Limb (tissue), 2 donors: ENCODE measurements around the gene SST.
A peak's percentile ranks its signal among the peaks of the same experiment; 100 is the strongest.
"Not testable (repeated sequence)": the region's sequence is repeated elsewhere in the genome, so short reads cannot be mapped to it uniquely, and the experiment has no call there.

Experiments
- DNase-seq, 2 donors: peaks; one replicate each; pipeline ENCODE4 v3.0.0-alpha.2; 2016; ENCODE audit errors: extremely low spot score in 2 of 2

Gene SST

DNA sequence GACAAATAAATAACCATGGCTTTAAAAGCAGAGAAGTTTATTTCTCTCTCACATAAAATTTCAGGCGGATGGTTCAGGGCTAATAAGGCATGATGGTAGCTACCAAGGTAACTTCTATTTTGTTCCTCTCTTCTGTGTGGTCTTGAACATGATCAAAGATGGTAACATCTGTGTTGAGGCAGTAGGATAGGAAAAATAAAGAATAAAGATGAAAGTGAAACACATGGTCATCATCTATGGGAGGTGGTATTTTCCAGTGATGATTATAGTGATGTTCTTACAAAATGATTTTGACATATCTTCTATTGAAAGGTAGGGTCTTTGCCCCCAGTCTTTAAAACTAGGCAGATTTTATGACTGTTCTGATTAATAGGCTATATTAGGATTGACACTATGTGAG lies 14.2 kb upstream of the SST start:
- no peak for DNase-seq

DNA sequence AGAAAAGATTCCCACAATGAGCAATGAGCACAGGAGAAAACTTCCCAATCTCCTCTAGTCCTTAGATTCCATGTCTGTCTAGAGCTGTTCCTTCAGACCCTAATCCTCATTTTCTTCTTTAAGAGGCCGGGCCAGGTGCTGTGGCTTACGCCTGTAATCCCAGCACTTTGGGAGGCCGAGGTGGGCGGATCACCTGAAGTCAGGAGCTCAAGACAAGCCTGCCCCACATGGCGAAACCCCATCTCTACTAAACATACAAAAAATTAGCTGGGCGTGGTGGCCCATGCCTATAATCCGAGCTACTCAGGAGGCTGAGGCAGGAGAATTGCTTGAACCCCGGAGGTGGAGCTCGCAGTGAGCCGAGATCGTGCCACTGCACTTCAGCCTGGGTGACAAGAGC lies 11.6 kb upstream of the SST start:
- not testable (repeated sequence) for DNase-seq

DNA sequence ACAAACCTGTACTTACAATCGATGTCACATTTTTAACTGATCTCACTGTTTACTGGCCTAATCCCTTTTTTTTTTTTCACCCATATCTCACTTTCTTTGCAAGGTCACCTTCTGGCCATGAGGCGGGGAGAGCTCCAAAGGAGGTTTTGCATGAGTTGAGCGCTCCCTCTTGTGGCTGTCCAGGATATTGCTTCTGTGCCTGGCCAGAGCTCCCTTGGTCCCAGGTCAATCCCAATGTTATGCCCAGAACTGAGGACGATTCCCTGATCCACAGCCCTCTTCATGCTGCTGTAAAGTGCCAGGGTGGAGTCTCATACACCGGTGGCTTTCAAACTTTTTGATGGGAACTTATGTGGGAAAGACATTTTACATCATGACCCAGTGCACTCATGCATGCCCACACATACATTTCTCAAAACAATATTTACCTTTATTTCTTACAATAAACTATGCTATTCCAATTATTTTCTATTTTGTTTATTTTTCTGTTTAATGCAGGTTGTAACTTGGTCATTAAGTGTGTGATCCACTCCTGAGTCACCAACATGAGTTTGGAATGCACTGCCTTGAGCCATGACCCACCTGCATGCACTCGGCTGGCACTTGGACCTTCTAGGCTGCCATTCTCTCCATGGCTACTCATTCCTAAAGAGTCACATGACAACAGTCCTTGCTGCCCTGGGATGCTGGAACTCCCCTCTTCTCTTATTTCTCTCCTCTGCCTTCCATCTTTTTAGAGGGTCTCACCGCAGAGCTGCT lies 9.6 kb upstream of the SST start:
- peak; percentile 62 to 83 for DNase-seq

DNA sequence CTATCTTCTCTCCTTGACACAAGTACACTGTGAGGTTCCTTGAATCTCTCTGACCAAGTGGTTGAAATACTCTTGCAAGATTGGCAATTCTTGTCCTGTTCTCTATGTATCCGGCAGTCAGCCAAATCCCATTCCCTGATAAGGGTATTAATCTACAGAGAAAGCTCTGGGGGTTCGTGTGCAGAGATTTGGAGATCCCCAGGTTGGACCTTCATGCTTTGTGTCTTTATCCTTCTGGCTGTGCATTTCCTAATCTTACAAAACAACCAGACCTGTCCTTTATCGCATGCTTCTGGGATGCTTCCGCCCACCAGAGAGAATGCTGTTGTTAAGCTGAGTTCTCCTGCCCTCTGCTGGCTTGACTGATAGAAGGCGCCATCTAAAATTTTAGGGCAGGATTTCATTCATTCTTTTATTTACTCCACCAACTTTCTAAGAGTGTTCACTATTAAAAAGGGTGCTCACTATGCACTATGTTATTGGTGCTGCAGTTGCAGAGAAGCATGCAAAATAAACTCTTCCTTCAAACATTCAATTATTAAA lies 8.6 kb upstream of the SST start:
- peak; percentile 45 to 63 for DNase-seq

DNA sequence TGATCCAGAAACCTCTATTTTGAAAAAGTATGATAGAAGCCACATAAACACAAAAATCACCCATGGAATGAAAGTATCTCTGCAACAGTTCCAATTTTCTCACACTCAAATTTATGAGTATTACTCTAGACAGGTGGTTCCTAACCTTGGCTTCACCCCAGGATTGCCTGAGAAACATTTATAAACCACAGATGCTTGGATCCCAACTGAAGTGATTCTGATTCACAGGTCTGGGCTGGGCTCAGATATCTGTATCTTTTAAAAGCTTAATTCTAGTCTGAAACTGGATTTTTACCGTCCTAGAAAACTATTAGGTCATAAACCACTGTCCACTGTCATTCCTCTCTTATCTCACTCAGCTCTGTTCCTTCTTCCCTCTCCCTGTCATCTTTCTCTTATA lies 7.4 kb upstream of the SST start:
- no peak for DNase-seq

GRCh38 chr3:187673012-187673411 lies 2.8 kb upstream of the SST start:
- DNase-seq: no peak

DNA sequence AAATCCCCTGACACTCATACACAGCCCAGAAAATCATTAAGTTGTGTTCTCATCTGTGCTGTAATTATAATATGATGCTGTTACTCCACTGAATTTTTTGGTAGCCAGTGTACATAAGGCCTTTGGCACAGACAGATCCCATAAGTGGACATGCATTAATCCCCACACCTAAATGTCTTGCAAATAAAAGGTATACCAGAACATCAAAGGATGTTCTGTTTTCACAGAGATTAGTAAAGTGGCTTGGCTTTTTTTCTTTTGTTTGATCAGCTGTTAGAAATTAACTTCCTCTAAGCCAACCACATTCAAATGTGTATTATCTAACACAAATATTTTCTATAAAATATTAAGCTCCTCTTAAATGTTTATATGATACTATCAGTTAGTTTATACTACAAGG lies 2.7 kb downstream of the SST start:
- no peak for DNase-seq

DNA sequence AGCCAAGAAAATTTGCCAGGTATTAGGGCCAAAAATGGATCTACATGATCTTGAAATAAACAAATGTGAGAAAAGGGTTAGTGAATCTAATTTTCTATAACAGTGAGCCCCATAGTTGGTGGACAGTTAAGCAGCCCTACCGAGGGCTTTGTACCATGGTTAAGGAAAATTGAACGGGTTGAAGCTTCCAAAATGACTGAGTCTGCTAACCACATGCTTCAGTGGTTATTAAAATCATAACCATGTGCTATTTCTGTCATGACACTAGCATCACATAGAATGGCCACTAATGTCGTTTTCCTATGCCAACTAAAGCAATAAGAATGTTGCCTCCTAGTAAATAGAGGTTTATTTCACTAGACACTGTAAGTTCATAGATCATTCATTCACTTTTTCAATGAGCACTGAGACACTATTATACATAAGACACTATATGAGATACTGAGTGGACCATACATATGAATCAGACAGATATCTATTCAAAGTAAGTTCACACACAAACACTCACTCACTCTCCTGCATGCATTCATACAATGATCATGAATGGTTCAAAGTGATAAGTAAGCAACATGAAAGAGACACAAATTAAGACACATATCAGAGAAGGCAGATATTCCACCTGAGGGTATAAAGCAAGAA lies 4.3 kb downstream of the SST start:
- no peak for DNase-seq

DNA sequence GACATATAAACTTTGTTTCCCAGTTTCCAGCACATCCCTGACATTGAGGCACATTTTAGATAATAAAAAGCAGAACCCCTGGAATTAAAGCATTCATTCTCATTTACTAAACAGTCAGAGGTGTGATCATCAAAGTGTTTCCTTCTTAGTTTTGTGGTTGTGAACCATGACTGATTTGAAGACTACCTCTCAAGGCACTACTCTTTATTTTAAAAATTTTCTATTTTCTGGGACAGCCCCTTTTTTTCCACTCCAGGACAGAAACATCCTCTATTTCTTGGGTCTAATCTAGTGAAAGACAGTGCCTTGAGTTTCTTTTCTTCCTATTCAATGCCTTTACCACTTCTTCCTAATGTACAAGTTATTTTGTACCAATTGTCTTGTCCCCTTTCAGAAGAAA lies 5.2 kb downstream of the SST start:
- no peak for DNase-seq

DNA sequence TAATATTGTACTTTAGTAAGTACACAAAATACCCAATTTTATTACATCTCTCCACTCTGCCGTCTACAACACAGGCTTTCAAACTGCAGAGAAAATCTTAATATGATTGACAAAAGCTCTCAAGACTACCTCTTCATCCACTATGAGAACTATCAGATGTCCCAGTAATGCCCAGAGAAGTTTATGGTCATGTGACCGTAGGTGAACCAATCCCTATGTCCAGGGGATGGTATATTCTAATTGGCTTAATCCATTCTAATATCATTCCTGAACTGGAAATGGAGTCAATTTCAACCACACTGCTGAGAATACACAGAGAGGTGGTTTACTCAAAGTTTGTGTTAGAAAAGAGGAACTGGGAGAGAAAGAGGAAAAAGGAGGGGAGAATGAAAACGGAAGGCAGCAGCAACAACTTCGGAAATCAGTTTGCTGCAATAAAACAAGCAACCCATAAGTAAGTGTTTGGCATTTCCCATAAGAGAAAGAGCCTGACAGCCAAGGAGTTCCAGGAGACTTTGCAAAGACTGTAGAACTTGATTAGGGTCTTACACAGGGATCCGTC lies 7.3 kb downstream of the SST start:
- no peak for DNase-seq

DNA sequence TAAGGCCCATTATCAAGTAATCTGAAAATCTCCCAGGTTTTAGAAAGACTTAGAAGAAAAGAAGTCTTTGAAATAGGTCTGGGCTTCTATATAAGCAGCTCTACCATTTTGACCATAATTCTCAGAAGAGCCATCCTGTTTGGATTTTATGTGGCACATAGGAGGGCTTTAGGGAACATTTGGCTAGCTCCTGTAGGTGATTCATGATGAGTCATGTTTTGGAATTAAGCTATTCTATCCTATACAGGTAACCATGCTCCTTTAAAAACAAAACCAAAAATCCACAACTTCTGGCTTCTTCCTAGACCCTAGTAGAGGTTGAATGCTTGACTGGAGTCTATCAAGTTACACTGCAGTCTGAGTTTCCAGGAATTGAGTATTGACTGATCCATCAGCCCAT lies 8.9 kb downstream of the SST start:
- DNase-seq: no peak

DNA sequence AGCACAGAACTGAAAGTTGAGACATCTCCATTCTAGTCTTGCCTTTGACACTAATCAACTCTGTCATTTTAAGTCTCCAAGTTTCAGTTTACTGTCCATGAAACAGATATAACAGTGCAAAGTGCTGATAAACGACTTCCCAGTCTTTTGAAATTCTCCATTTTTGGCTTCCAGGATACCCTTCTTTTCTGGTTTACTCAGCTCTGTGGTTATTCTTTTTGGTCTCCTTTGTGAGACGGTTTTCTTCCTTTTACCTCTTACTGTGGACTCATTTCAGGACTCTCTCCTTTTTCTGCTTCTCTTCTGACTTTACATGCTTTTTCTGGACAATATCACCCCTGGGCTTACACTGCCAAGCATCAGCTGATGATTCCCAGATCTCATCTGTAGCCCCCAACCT lies 18.9 kb downstream of the SST start:
- no peak for DNase-seq

DNA sequence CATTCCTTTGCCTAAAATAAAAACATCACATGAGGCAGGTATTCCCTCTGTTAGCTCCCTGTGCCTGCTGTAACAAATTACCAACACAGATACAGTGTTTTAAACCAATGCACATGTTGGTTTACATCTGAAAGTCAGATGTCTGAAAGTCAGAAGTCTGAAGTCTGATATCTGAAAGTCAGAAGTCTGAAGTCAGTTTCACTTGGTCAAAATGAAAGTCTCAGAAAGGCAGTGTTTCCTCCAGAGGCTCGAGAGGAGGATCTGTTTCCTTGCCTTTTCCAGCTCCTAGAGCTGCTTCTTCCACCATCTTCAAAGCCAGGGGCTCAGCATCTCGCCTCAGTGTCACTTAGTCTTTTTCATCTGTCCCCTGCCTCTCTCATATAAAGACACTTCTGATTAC lies 22.0 kb downstream of the SST start:
- no peak for DNase-seq

GRCh38 chr3:187646906-187647660 lies 23.1 kb downstream of the SST start:
- DNase-seq: no peak

DNA sequence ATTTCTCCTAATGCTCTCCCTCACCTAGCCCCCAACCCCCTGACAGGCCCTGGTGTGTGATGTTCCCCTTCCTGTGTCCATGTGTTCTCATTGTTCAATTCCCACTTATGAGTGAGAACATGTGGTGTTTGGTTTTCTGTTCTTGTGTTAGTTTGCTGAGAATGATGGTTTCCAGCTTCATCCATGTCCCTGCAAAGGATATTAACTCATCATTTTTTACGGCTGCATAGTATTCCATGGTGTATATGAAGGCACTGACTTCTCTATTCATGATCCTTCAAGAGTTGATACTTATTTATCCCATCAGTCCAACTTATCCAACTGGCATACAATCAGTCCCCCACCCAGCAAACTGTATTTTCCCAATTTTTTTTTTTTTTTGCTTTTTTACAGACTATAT lies 24.8 kb downstream of the SST start:
- DNase-seq: not testable (repeated sequence)

DNA sequence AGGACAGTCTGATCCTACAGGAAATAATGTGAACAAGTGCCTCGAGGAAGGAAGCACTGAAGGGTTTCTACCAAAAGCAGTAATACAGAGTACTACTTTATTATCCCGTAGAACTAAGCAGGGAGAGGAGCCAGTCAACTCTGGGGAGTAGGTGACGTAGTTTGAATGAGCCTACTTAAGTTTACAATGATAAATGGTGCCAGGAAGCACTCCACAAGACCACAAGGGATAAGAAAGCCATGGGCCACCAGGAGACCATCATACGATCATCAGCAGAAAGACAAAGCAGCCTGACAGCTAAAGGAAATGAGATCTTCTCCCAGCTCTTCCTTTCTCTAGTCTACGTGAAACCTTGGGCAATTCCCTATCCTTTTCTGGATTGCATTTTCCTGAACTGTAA lies 27.3 kb downstream of the SST start:
- no peak for DNase-seq

- DNase-seq: no peak
Observed at GRCh38 chr3:187641320-187642016, 28.7 kb downstream of the SST start.

DNA sequence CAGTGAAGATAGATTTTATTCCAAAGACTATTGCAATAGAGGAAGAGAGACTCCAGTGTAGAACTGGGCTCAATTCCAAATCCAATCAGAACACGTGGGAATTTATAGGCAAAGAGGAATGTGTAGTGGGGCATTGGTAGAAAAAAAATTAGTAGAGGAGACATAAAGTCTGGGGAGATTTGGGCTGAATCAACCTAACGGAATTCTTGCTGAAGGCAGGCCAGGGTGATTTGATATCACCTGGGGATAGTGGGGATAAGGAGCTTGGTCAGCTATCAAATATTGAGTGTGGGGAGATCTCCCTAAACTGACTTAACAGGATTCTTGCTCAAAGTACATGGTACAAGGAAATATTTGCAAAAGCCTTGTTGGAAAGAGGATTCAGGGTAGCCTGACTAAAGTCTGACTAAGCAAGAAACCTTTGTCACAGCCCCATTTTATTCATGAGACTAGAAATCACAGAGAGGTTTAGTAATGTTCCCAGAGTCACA lies 29.6 kb downstream of the SST start:
- no peak for DNase-seq

DNA sequence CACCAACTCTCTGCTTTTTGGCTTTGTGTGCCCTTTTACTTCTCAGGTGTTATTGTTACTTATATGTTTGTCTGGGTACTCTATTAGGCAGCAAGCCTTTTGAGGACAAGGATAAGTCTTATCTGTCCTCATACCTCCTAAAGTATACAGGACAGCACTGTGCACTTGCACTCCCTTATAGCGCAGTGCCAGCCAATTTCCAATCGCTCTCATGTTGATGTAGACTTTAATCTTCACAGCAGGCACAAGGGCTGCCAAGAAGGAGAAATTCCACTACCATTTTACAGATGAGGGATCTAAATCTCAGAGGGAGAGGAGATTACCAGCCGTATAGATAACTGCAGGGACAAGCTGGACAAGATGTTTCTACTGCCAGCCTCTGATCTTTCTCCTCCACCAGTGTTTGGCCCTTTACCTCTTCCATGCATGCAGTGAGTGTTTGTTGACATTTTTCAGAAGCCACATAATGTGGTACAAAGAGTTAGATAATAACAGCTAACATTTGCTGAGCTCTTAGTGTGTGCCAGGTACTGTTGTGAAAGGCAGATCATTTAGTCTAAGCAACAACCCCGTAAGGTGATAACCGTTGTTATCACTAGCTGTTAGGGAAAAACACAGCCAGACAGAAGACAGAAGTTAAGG lies 30.1 kb downstream of the SST start:
- no peak for DNase-seq

DNA sequence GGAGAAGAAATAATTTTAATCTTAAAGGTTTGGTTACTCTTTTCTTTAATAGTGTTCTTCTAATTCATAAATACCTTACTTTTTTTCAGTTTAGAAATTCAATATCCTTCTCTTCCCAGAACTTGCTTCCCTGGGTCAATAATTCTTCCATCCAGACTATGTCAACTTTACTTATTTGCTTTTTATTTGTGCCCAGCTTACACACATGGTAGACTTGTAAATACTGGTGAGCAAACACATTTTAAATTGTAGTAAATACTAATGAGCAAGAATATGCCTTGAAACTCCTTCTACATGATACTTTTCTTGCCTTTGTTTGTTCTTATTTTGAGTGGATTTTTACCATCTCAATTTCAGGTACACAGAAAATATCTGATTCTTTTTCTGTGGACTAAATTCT lies 33.7 kb downstream of the SST start:
- DNase-seq: no peak

GRCh38 chr3:187630404-187630803 lies 39.8 kb downstream of the SST start:
- DNase-seq: no peak
